CD14-positive monocyte (primary cell): Measurements from ENCODE around the gene CHPF. TPM values are rescaled to one million over a fixed set of nuclear protein-coding genes. Genes with fewer than 3 reads are reported as not detected.

Source experiments
- DNase-seq, 3 donors: peaks; one replicate each; pipeline ENCODE4 v3.0.0-alpha.2; 2011 to 2022
- H2AFZ ChIP-seq: 2 replicates; pipeline ENCODE4 v1.6.0; 2012; ENCODE audit warnings: mild to moderate bottlenecking, low read depth, low read length, inconsistent platforms; ENCODE audit not compliant: insufficient read depth, poor library complexity, severe bottlenecking
- H3K27ac ChIP-seq, 2 donors: 1 replicate in 1 of 2; 2 replicates in 1 of 2; pipeline ENCODE4 v1.5.1; 2012 to 2013; ENCODE audit warnings: low read length in 2 of 2, control low read depth in 1 of 2, inconsistent platforms in 1 of 2, low read depth in 1 of 2, mild to moderate bottlenecking in 1 of 2
- H3K27me3 ChIP-seq, 2 donors: one replicate each; pipeline versions ENCODE4 v1.6.0 to v1.6.1; 2011 to 2013; ENCODE audit warnings: low read length in 2 of 2; ENCODE audit not compliant: control insufficient read depth in 2 of 2, insufficient read depth in 2 of 2
- H3K36me3 ChIP-seq, 2 donors: replicated peaks in 1 of 2; 1 replicate in 1 of 2; 2 replicates in 1 of 2; pipeline versions ENCODE4 v1.5.1 to v1.6.1; 2012 to 2013; ENCODE audit warnings: low read length in 2 of 2, control low read depth in 1 of 2, inconsistent platforms in 1 of 2, mild to moderate bottlenecking in 1 of 2; ENCODE audit not compliant: insufficient read depth in 2 of 2, control insufficient read depth in 1 of 2
- H3K4me1 ChIP-seq, 2 donors: 1 replicate in 1 of 2; 2 replicates in 1 of 2; pipeline versions ENCODE4 v1.5.1 to v1.6.1; 2012 to 2013; ENCODE audit warnings: low read length in 2 of 2, control low read depth in 1 of 2, inconsistent platforms in 1 of 2, mild to moderate bottlenecking in 1 of 2, moderate library complexity in 1 of 2; ENCODE audit not compliant: insufficient read depth in 2 of 2, control insufficient read depth in 1 of 2
- H3K4me2 ChIP-seq: replicated peaks from 2 replicates; pipeline ENCODE3; 2012; ENCODE audit warnings: low read length, moderate library complexity, mild to moderate bottlenecking; ENCODE audit not compliant: poor library complexity, severe bottlenecking; ENCODE audit errors: extremely low read depth
- H3K4me3 ChIP-seq, 3 experiments: fragments of 200-600 bp in 1 of 3; sonication (generic) in 1 of 3; replicated peaks in 1 of 3; 1 replicate in 2 of 3; 2 replicates in 1 of 3; pipeline ENCODE4 v1.5.1; 2011 to 2013; ENCODE audit warnings: low read length in 3 of 3, mild to moderate bottlenecking in 3 of 3, control low read depth in 2 of 3, low read depth in 2 of 3, inconsistent platforms in 1 of 3, moderate library complexity in 1 of 3
- H3K79me2 ChIP-seq: 2 replicates; pipeline ENCODE4 v1.6.0; 2012; ENCODE audit warnings: mild to moderate bottlenecking, control low read depth, inconsistent platforms, low read length, moderate library complexity; ENCODE audit not compliant: insufficient read depth
- H3K9ac ChIP-seq: 2 replicates; pipeline ENCODE4 v1.6.0; 2017; ENCODE audit warnings: low read length, mild to moderate bottlenecking; ENCODE audit not compliant: insufficient read depth, poor library complexity, severe bottlenecking
- H3K9me3 ChIP-seq, 2 donors: replicated peaks in 1 of 2; 1 replicate in 1 of 2; 2 replicates in 1 of 2; pipeline versions ENCODE4 v1.5.1 to v1.6.1; 2012 to 2013; ENCODE audit warnings: low read length in 2 of 2, control low read depth in 1 of 2; ENCODE audit not compliant: control insufficient read depth in 1 of 2, insufficient read depth in 1 of 2
- H4K20me1 ChIP-seq: 2 replicates; pipeline ENCODE4 v1.6.0; 2012; ENCODE audit warnings: mild to moderate bottlenecking, low read length, control low read depth, moderate library complexity; ENCODE audit not compliant: insufficient read depth
- H3K27ac Mint-ChIP-seq, 7 donors: one replicate each; pipeline ENCODE4 v1.8.0; 2020; ENCODE audit warnings: mild to moderate bottlenecking in 7 of 7, mixed read lengths in 7 of 7, moderate library complexity in 6 of 7, inconsistent platforms in 2 of 7
- H3K27me3 Mint-ChIP-seq, 3 donors: one replicate each; pipeline ENCODE4 v1.8.0; 2021 to 2022; ENCODE audit warnings: low read depth in 3 of 3, mild to moderate bottlenecking in 3 of 3, mixed read lengths in 3 of 3, moderate library complexity in 3 of 3, inconsistent platforms in 1 of 3
- H3K36me3 Mint-ChIP-seq, 2 donors: one replicate each; pipeline ENCODE4 v1.8.0; 2020; ENCODE audit warnings: mixed read lengths in 2 of 2, inconsistent platforms in 1 of 2, mild to moderate bottlenecking in 1 of 2
- H3K4me1 Mint-ChIP-seq: one replicate; pipeline ENCODE4 v1.8.0; 2020; ENCODE audit warnings: mild to moderate bottlenecking, mixed read lengths
- H3K4me3 Mint-ChIP-seq, 2 donors: one replicate each; pipeline ENCODE4 v1.8.0; 2020; ENCODE audit warnings: mild to moderate bottlenecking in 2 of 2, mixed read lengths in 2 of 2, moderate library complexity in 1 of 2
- H3K9me3 Mint-ChIP-seq, 7 donors: one replicate each; pipeline ENCODE4 v1.8.0; 2020 to 2022; ENCODE audit warnings: mixed read lengths in 7 of 7, mild to moderate bottlenecking in 6 of 7, moderate library complexity in 6 of 7, inconsistent platforms in 2 of 7
- CTCF ChIP-seq: fragments of 200-600 bp; IDR thresholded peaks from one replicate; pipeline ENCODE4 v1.8.0; 2022; ENCODE audit warnings: antibody characterized with exemption, mild to moderate bottlenecking
- WGBS: methylation state at CpG from one replicate; pipeline ENCODE4 v1.1.5; 2013; ENCODE audit warnings: missing lambda C conversion rate; ENCODE audit not compliant: insufficient coverage; 5-methylcytosine and 5-hydroxymethylcytosine counted together
- intact Hi-C, 2 donors: fragments of 100-400 bp; cut with micrococcal nuclease; formaldehyde crosslinking; loops; one replicate each; pipeline versions ENCODE4 v1.15.0 to v1.15.1; 2023
- polyA plus RNA-seq, 3 donors: library from polyadenylated mRNA; depleted of rRNA in 1 of 3; unstranded in 2 of 3; stranded (reverse) in 1 of 3; fragments of 300-500 nt in 2 of 3; fragments of >200 nt in 1 of 3; fragmentation: Illumina TruSeq in 2 of 3; gene quantifications; 1 replicate in 2 of 3; 2 replicates in 1 of 3; pipeline ENCODE4 v1.2.3, GENCODE V29; 2012 to 2021

CHPF gene
- polyA plus RNA-seq, 3 donors = 0.09 to 0.32 (median 0.09) TPM

GRCh38 chr2:219536425-219536824, 7.2 kb downstream of the CHPF start:
- peaks cover 0 to 9% of the 10 kb centered on the region in 2 donors for H3K27me3 ChIP-seq

GRCh38 chr2:219533930-219534661, 9.5 kb downstream of the CHPF start:
- intact Hi-C loops = loop anchor here (5.0 kb wide), 3 partner anchors 37 to 77 kb away; partner anchors contain the start of gene GMPPA (in 1 of the 2)
- no peak for TF ChIP-seq CTCF

More at GRCh38 chr2:219536425-219536824, 7.2 kb downstream of the CHPF start:
- Mint-ChIP-seq H3K4me3 (no peak overlapping the region), H3K4me1 (no peaks in the 10 kb centered on the region), H3K27me3 (peaks cover 12 to 19% (median 17%) of the 10 kb centered on the region in 3 donors), H3K36me3 (no peaks in the 10 kb centered on the region), H3K27ac (no peak overlapping the region), H3K9me3 (peaks cover 0 to 2% (median 0%) of the 10 kb centered on the region in 7 donors)
- Histone ChIP-seq H2AFZ (no peak overlapping the region), H3K27ac (no peak overlapping the region), H3K4me2 (no peak overlapping the region), H3K36me3 (no peaks in the 10 kb centered on the region), H3K79me2 (no peaks in the 10 kb centered on the region), H4K20me1 (no peaks in the 10 kb centered on the region), H3K9ac (no peak overlapping the region), H3K9me3 (no peaks in the 10 kb centered on the region), H3K4me1 (peaks cover under 1% of the 10 kb centered on the region in 2 donors), H3K4me3 (no peak overlapping the region)
- intact Hi-C loops = no loop called here
- DNase-seq = no peak
- no peak for TF ChIP-seq CTCF
- WGBS = 87% methylated on average over 14 of the region's 16 CpGs

More at GRCh38 chr2:219533930-219534661, 9.5 kb downstream of the CHPF start:
- no peak overlapping the region for H2AFZ ChIP-seq
- 100% methylated on average over 2 of the region's 6 CpGs for WGBS
- no peaks in the 10 kb centered on the region for H3K4me1 ChIP-seq
- no peak for DNase-seq
- H3K27ac ChIP-seq = no peak overlapping the region
- H3K9me3 ChIP-seq = no peaks in the 10 kb centered on the region
- Mint-ChIP-seq H3K27me3 (peaks cover 29 to 31% (median 30%) of the 10 kb centered on the region in 3 donors), H3K27ac (no peak overlapping the region), H3K4me3 (no peak overlapping the region), H3K4me1 (no peaks in the 10 kb centered on the region), H3K36me3 (no peaks in the 10 kb centered on the region), H3K9me3 (peaks cover 0 to 2% (median 0%) of the 10 kb centered on the region in 7 donors)
- H3K79me2 ChIP-seq = no peaks in the 10 kb centered on the region
- no peaks in the 10 kb centered on the region for H3K36me3 ChIP-seq
- no peak overlapping the region for H3K9ac ChIP-seq
- H4K20me1 ChIP-seq = no peaks in the 10 kb centered on the region
- peaks cover 6 to 12% of the 10 kb centered on the region in 2 donors for H3K27me3 ChIP-seq
- H3K4me2 ChIP-seq = no peak overlapping the region
- no peak overlapping the region for H3K4me3 ChIP-seq
